ENCODE data around the gene SPOCK2. TPM values are rescaled to one million over a fixed set of nuclear protein-coding genes. Genes with fewer than 3 reads are reported as not detected.

SPOCK2 gene
- total RNA-seq, 4 donors from 2014 or later: 2.1 to 9.9 (median 5.0) TPM

- H3K27me3 ChIP-seq: no peaks in the 10 kb centered on the region
- H3K27ac ChIP-seq: no peak overlapping the region
- H3K4me3 ChIP-seq: no peak overlapping the region
- no peaks in the 10 kb centered on the region for H3K9me3 ChIP-seq
- WGBS, 2 donors: 82 to 93% methylated on average over 2 of the region's 2 CpGs
- peaks cover 0 to 47% (median 15%) of the 10 kb centered on the region in 4 donors for H3K4me1 ChIP-seq
- TF ChIP-seq CTCF (IDR thresholded peaks at IDR 0.05) (no peak), EP300 (IDR thresholded peaks at IDR 0.05) (no peak), POLR2A (IDR thresholded peaks at IDR 0.05) (no peak)
- DNase-seq (ENCODE audit: low spot score in 2 of 2): no peak
- peaks cover 0 to 20% (median 6%) of the 10 kb centered on the region in 3 donors for H3K36me3 ChIP-seq
Measured at GRCh38 chr10:72127571-72127970, 39.2 kb upstream of the SPOCK2 start.

- 85% methylated on average over 3 of the region's 3 CpGs for WGBS, 2 donors
- DNase-seq (ENCODE audit: low spot score in 2 of 2): no peak
- no peaks in the 10 kb centered on the region for H3K27me3 ChIP-seq
Measured at GRCh38 chr10:72126872-72127232, 38.5 kb upstream of the SPOCK2 start.

GRCh38 chr10:72126184-72126871 is 38.0 kb upstream of the SPOCK2 start:
- Histone ChIP-seq H3K27me3 (no peaks in the 10 kb centered on the region), H3K9me3 (no peaks in the 10 kb centered on the region), H3K36me3 (peaks cover 0 to 21% (median 6%) of the 10 kb centered on the region in 3 donors), H3K27ac (peak overlapping the region in 2 of 4 donors; percentile 73 to 82), H3K4me1 (peaks cover 0 to 41% (median 15%) of the 10 kb centered on the region in 4 donors), H3K4me3 (no peak overlapping the region)
- TF ChIP-seq CTCF (IDR thresholded peaks at IDR 0.05) (peak; percentile 29 to 62 (median 35)), POLR2A (IDR thresholded peaks at IDR 0.05) (no peak), EP300 (IDR thresholded peaks at IDR 0.05) (no peak)
- WGBS, 2 donors: 70% methylated on average over 3 of the region's 3 CpGs
- DNase-seq (ENCODE audit: low spot score in 2 of 2): no peak

More at GRCh38 chr10:72126872-72127232, 38.5 kb upstream of the SPOCK2 start:
- H3K4me1 ChIP-seq: peaks cover 0 to 41% (median 15%) of the 10 kb centered on the region in 4 donors
- H3K36me3 ChIP-seq: peaks cover 0 to 17% (median 6%) of the 10 kb centered on the region in 3 donors
- H3K9me3 ChIP-seq: no peaks in the 10 kb centered on the region
- no peak overlapping the region for H3K4me3 ChIP-seq
- TF ChIP-seq CTCF (IDR thresholded peaks at IDR 0.05): no peak
- TF ChIP-seq POLR2A (IDR thresholded peaks at IDR 0.05): no peak
- TF ChIP-seq EP300 (IDR thresholded peaks at IDR 0.05): no peak
- peak overlapping the region in 2 of 4 donors; percentile 73 to 82 for H3K27ac ChIP-seq

- H3K4me1 ChIP-seq: peaks cover 0 to 41% (median 15%) of the 10 kb centered on the region in 4 donors
- DNase-seq (ENCODE audit: low spot score in 2 of 2): no peak
- 26 to 37% methylated on average over 1 of the region's 1 CpG for WGBS, 2 donors
- no peak overlapping the region for H3K4me3 ChIP-seq
- peaks cover 0 to 28% (median 6%) of the 10 kb centered on the region in 3 donors for H3K36me3 ChIP-seq
- peak overlapping the region in 2 of 4 donors; percentile 73 to 82 for H3K27ac ChIP-seq
- TF ChIP-seq CTCF (IDR thresholded peaks at IDR 0.05): no peak
- TF ChIP-seq POLR2A (IDR thresholded peaks at IDR 0.05): no peak
- no peak for TF ChIP-seq EP300 (IDR thresholded peaks at IDR 0.05)
- no peaks in the 10 kb centered on the region for H3K9me3 ChIP-seq
- H3K27me3 ChIP-seq: no peaks in the 10 kb centered on the region
Measured at GRCh38 chr10:72124989-72125388, 36.6 kb upstream of the SPOCK2 start.

- H3K27ac ChIP-seq: peak overlapping the region in 2 of 4 donors; percentile 73 to 82
- peaks cover 0 to 41% (median 15%) of the 10 kb centered on the region in 4 donors for H3K4me1 ChIP-seq
- H3K4me3 ChIP-seq: no peak overlapping the region
- no peaks in the 10 kb centered on the region for H3K27me3 ChIP-seq
- no peaks in the 10 kb centered on the region for H3K9me3 ChIP-seq
- TF ChIP-seq CTCF (IDR thresholded peaks at IDR 0.05): no peak
- TF ChIP-seq POLR2A (IDR thresholded peaks at IDR 0.05): no peak
- H3K36me3 ChIP-seq: peaks cover 0 to 30% (median 6%) of the 10 kb centered on the region in 3 donors
- no peak for DNase-seq (ENCODE audit: low spot score in 2 of 2)
Measured at GRCh38 chr10:72124381-72124780, 36.0 kb upstream of the SPOCK2 start.
